HG02623 (cell line): ENCODE results near the gene GH2.
"Not testable (repeated sequence)": the region's sequence is repeated elsewhere in the genome, so short reads cannot be mapped to it uniquely, and the experiment has no call there.

Source experiments
- ATAC-seq: cut with Tn5 transposase; IDR thresholded peaks from one replicate; pipeline ENCODE4 v1.9.1; 2021; ENCODE audit warnings: moderate library complexity; ENCODE audit not compliant: unreplicated experiment

Gene GH2

DNA sequence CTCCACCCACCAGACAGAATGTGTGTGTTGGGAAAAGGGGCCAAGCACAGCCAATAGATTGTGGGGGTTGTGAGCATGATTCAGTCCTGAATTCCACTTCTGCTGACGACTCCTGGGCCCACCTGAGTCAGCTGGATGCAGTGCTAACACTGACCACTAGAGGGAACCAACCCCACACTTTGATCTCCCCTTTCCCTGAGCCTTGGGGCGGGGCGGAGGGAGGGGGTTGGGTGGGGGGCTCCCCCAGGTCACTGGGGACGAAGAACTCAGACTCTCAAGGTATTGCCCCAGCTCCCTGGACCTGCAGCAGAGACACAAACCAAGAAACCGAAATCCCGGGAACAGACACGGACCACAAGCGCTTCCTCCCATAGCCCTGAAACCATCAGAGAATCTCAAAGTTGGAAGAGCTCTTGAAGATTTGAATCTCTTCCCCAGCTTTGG lies 29.9 kb upstream of the GH2 start:
- no peak for ATAC-seq

DNA sequence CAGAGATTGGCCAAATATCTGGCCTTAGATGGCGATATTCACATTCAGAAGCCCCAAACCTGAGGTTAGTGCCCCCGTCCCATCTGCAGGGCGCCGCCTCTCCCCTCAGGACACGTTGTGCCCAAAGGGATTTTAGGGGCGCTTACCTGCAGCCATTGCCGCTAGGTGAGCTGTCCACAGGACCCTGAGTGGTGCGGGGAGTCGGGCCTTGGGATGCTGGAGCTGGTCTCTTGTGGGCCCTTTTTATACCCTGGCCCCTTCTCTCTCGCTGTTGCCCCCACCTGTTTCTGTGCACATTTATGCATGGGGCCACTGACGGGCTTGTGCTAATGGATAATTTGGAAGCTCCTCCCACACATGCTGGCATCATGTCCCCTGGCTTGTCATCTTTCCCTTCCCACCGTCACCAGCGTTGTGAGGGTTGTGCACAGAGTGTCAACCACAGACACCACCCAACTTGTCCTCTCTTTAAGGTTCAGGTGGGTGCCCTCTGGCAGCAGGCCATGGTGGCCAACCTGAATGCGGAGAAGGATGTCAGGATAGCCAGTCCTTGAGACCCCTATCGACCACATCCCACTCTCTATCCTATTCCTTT lies 29.4 kb upstream of the GH2 start, which contains the start of gene CSHL1:
CSHL1 (minus strand) TSS at position 218 of the 595 bp plus-strand sequence; CDS start at position 156, 62 bp downstream.
- ATAC-seq, result no peak

DNA sequence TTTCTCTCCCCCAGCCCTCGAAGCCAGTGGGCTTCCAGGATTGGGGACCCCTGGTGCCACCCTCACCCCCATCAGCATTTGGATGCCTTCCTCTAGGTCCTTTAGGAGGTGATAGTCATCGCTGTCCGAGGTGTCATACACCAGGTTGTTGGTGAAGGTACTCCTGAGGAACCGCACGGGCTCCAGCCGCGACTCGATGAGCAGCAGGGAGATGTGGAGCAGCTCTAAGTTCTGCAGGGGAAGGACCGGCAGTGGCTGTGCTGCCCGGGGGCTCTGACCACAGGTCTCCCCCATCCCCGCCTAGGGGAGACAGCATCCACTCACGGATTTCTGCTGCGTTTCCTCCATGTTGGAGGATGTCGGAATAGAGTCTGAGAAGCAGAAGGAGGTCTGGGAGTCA lies 28.4 kb upstream of the GH2 start:
- no peak for ATAC-seq

DNA sequence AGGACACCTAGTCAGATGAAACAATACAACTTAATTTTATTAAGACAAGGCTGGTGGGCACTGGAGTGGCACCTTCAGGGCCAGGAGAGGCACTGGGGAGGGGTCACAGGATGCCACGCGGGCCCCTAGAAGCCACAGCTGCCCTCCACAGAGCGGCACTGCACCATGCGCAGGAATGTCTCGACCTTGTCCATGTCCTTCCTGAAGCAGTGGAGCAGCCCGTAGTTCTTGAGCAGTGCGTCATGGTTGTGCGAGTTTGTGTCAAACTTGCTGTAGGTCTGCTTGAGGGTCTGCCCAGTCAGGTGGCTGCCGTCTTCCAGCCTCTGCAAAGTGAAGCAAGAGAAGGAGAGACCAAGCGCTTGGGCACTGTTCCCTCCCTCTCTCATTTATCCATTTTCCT lies 27.8 kb upstream of the GH2 start:
- ATAC-seq, result not testable (repeated sequence)

DNA sequence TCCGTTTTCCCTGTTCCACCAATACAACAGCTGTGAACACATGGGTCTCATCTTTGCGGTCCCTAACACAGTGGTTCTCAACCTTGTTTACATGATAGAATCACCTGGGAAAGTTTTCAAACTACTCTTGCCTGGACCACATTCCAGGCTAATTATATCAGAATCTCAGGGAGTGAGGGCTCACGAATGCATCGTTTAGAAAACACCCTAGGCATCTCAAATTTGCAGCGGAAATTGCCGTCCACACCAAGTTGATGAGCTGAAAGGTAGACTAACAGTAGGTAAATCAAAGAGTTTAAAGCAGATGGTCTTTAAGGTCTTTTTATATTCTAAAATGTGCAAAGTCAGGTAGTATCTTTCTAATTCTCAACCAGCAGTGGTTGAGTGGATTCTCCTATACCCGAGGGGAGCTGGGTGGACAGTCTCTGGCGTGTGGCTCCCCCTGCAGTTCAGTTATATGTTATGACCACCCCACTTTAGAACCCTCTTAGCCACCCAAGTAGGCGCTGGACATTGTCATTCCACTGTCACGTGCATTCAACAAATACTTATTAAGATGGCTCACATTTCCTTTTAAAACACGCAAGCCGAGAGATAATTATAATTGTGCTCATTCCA lies 25.5 kb upstream of the GH2 start:
- not testable (repeated sequence) for ATAC-seq

DNA sequence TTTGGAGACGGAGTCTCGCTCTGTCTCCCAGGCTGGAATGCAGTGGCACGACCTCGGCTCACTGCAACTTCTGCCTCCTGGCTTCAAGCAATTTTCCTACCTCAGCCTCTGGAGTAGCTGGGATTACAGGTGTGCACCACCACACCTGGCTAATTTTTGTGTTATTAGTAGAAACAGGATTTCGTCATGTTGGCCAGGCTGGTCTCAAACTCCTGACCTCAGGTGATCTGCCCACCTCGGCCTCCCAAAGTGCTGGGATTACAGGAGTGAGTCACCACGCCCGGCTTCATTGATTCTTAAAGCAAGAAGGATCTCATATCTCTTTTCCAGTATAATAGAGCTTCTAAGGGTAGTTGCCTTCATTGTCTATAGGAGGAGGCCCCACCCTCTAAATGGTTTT lies 23.1 kb upstream of the GH2 start:
- not testable (repeated sequence) for ATAC-seq

DNA sequence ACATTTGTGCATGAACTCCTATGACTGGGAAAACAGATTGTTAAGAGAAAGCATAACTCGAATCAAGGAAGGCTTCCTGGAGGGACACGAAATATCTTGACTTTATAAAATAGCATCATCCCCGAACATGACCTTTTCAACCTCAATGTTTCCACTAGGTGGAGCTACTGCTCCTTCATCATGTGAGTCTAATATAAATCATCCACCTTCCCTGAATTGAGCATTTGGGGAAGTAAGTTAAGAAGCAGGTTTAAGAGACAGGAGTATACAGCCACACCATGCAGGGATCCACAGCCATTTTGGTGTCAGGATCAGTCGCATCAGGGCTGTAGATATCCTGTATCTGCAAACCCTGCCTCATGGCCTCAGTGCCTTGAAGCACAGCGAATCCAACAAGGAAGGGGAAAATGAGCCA lies 22.1 kb upstream of the GH2 start:
- not testable (repeated sequence) for ATAC-seq

DNA sequence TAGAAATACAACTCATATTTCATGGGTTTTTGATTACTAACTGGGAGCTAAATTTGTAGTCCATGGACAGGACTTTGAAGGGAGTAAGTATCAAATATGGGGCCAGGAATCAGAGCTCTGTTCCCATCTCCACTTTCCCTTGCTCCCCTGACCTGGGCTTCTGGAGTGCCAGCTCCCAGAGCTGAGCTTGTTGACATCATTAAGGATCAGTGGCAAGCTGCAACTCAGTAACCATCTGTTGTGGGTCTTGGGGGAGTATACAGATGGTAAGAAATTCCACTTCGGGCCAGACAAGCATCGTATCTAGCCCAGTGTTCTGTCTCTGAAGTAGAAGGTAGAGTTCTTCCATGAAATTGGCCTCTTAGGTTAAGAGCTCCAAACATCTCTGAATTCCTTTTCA lies 20.2 kb upstream of the GH2 start:
- not testable (repeated sequence) for ATAC-seq

DNA sequence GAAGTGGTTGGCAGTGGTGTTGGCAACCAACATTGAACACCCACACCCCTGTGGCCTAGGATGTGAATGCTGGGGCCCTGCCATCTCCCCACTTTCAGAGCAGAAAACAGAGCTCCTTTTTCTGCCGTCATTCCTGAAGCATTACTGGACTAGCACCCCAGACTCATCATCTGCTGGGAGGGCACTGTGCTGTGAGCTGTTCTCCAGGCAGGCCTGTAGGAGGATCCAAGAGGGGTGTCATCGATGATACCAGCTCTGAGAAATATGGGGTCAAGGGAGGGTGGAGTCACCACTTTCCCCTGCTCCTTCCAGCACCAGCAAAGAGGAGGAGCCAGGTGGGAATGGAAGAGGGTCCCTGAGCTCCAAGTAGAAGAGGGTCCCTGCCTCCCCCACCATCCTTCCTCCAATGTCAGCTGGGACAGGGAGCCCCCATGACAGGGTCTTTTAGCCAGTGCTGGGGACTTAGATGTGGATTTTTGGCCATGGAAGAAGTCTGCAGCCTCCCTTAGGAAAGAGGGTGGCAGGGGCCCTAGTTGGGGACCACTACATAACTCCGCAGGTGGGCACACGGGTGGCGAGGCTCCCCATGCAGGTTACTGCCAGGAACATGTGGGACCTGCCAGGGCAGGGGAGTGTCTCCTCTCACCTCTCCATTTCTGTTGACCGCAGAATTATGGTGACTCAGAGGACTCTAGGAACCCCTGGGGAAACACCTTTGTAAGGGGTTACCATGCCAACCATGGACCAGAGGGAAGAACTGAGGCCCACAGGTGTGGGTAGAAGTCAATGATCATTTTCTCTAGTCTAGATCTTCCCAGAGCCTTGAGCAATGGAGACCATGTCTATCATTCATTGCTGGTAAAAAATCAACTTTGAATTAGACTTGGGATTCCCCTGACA lies 17.4 kb upstream of the GH2 start:
- ATAC-seq, result not testable (repeated sequence)

DNA sequence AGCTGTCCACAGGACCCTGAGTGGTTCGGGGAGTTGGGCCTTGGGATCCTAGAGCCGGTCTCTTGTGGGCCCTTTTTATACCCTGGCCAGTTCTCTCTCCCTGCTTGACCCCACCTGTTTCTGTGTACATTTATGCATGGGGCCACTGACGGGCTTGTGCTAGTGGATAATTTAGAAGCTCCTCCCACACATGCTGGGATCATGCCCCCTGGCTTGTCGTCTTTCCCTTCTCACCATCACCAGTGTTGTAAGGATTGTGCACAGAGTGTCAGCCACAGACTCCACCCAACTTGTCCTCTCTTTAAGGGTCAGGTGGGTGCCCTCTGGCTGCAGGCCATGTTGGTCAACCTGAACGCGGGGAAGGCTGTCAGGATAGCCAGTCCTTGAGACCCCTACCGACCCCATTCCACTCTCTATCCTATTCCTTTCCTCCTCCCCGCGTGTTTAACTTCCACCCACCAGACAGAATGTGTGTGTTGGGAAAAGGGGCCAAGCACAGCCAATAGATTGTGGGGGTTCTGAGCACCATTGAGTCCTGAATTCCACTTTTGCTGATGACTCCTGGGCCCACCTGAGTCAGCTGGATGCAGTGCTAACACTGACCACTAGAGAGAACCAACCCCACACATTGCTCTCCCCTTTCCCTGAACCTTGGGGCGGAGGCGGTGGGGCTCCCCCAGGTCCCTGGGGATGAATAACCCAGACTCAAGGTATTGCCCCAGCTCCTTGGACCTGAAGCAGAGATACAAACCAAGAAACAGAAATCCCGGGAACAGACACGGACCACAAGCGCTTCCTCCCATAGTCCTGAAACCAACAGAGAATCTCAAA lies 15.0 kb upstream of the GH2 start, which contains the start of gene CSH1:
CSH1 (minus strand) TSS at position 51 of the 831 bp plus-strand sequence. CDS start 63 bp downstream, outside the sequence.
- ATAC-seq, result not testable (repeated sequence)

DNA sequence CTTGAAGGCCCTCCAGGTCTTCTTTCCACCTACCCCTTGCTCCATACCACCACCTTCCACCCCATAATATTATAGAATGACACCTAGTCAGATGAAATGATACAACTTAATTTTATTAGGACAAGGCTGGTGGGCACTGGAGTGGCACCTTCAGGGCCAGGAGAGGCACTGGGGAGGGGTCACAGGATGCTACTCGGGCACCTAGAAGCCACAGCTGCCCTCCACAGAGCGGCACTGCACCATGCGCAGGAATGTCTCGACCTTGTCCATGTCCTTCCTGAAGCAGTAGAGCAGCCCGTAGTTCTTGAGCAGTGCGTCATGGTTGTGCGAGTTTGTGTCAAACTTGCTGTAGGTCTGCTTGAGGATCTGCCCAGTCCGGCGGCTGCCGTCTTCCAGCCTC lies 13.1 kb upstream of the GH2 start:
- ATAC-seq, result not testable (repeated sequence)

DNA sequence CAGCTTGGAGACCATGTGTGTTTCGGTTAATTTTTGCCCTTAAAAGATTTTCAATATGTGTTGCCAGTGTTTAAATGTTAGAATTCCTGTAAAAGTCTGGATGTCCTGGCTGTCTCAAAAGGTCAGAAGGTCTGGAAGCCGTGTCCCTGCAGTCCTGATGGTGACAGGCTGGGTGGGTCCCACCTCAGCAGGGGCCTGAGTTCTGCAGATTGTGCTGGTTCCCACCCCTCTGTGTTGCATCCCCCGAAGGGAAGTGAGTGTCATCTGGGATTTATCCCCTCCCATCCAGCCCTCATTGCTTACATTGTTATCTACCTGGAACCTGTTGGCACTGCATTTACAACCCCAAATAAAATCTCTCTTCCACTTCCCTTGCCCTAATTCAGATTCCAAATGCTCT lies 12.3 kb upstream of the GH2 start:
- ATAC-seq, result not testable (repeated sequence)

DNA sequence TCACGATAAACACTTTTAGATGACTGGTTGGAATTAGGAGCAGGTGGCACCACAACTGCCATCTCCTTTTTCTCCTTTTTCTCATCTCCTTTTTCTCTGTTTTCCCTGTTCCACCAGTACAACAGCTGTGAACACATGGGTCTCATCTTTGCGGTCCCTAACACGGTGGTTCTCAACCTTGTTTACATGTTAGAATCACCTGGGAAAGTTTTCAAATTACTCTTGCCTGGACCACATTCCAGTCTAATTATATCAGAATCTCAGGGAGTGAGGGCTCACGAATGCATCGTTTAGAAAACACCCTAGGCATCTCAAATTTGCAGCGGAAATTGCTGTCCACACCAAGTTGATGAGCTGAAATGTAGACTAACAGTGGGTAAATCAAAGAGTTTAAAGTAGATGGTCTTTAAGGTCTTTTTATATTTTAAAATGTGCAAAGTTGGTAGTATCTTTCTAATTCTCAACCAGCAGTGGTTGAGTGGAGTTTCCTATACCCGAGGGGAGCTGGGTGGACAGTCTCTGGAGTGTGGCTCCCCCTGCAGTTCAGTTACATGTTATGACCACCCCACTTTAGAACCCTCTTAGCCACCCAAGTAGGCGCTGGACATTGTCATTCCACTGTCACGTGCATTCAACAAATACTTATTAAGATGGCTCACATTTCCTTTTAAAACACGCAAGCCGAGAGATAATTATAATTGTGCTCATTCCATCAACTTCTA lies 10.7 kb upstream of the GH2 start:
- not testable (repeated sequence) for ATAC-seq

DNA sequence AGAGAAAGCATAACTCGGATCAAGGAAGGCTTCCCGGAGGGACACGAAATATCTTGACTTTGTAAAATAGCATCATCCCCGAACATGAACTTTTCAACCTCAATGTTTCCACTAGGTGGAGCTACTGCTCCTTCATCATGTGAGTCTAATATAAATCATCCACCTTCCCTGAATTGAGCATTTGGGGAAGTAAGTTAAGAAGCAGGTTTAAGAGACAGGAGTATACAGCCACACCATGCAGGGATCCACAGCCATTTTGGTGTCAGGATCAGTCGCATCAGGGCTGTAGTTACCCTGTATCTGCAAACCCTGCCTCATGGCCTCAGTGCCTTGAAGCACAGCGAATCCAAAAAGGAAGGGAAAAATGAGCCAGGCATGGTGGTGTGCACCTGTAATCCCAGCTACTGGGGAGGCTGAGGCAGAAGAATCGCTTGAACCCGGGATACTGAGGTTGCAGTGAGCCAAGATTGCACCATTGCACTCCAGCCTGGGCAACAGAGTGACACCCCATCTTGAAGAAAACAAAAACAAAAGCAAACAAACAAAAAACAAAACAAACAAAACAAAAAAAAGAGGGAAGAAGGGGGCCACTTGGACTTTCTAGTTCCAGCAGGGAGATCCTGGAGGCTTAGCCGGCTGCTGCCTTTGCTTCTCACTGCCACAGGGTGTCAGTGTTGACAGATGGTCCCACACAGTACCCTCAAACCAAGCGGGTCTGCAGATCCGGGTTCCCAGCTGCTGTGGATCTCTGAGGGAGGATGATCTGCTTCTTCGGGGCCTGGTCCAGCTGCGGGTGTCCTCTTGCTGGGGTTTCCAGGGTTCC lies 7.5 kb upstream of the GH2 start:
- not testable (repeated sequence) for ATAC-seq

DNA sequence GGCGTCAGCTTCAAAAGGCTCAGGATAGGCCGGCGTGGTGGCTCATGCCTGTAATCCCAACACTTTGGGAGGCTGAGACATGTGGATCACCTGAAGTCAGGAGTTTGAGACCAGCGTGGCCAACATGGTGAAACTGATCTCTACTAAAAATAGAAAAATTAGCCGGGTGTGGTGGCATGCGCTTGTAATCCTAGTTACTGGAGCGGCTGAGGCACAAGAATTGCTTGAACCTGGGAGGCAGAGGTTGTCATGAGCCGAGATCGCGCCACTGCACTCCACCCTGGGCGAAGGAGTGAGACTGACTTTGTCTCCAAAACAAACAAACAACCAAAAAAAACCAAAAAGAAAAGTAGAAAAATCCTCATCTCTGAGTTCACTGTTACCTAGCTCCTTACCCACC lies 3.4 kb upstream of the GH2 start:
- not testable (repeated sequence) for ATAC-seq

DNA sequence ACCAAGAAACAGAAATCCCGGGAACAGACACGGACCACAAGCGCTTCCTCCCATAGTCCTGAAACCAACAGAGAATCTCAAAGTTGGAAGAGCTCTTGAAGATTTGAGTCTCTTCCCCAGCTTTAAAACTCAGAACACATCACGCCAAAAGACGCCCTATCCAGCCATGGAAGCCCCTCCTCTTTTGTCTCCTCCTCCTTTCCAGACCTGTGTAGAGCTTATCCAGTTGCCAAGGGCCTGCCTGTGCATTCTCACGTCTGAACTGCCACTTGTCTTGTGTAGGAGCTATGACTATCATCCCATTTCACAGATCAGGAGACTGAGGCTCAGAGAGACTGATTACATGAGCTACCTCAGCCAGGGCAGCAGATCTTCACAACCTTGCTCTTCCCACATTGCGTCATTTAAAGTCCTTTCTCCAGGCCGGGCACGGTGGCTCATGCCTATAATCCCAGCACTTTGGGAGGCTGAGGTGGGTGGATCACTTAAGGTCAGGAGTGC lies 932 bp upstream of the GH2 start:
- not testable (repeated sequence) for ATAC-seq

DNA sequence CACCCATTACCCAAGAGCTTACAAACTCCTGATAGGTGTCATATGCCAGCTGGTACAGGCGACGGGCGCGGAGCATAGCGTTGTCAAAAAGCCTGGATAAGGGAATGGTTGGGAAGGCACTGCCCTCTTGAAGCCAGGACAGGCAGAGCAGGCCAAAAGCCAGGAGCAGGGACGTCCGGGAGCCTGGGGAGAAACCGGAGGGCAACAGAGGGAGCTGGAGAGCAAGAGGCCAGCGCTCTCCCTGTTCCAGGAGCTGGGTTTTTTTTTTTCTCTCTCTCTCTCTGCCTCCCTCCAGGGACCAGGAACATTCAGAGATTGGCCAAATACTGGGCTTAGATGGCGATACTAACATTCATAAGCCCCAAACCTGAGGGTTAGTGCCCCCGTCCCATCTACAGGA lies 407 bp downstream of the GH2 start:
- not testable (repeated sequence) for ATAC-seq

DNA sequence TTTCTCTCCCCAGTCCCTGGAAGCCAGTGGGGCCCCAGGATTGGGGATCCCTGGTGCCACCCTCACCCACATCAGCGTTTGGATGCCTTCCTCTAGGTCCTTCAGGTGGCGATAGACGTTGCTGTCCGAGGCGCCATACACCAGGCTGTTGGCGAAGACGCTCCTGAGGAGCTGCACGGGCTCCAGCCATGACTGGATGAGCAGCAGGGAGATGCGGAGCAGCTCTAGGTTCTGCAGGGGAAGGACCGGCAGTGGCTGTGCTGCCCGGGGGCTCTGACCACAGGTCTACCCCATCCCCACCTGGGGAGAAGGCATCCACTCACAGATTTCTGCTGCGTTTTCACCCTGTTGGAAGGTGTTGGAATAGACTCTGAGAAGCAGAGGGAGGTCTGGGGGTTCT lies 1.0 kb downstream of the GH2 start:
- no peak for ATAC-seq

DNA sequence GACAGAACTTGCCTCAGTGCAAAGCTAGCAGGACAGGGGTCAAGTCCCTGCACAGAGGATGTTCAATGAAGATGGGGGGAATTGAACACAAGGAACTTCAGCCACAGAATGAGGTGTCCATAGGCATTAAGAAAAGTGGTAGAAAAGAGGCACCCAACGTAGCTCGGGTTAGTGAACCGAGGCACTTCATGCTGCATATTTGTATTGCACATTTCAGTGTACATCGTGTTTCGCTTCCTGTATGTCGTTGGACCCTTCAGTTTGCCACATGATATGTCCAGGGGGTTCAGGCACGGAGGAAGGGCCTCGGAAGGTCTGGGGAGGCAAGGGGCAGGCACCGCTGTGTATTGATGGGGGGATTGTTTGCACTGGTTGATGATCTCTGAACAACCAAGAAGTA lies 3.3 kb downstream of the GH2 start:
- not testable (repeated sequence) for ATAC-seq
